LHCN-M2 (cell line): ENCODE results near the gene RNF40. TPM values are rescaled to one million over a fixed set of nuclear protein-coding genes. Genes with fewer than 3 reads are reported as not detected.
"Not testable (repeated sequence)": the region's sequence is repeated elsewhere in the genome, so short reads cannot be mapped to it uniquely, and the experiment has no call there.

Experiments
- DNase-seq: peaks from one replicate; pipeline ENCODE4 v3.0.0-alpha.2; 2012; ENCODE audit warnings: low read depth
- total RNA-seq: library from RNA; depleted of rRNA; stranded (reverse); fragments of >200 nt; gene quantifications from 2 replicates; pipeline ENCODE4 v1.2.3, GENCODE V29; 2014

Gene RNF40
- total RNA-seq, 1 experiment from 2014 or later, result 105 TPM

- no peak for DNase-seq
Measured at GRCh38 chr16:30782486-30783279, 20.6 kb downstream of the RNF40 start.

GRCh38 chr16:30783280-30784109 lies 21.4 kb downstream of the RNF40 start:
- no peak for DNase-seq

DNA sequence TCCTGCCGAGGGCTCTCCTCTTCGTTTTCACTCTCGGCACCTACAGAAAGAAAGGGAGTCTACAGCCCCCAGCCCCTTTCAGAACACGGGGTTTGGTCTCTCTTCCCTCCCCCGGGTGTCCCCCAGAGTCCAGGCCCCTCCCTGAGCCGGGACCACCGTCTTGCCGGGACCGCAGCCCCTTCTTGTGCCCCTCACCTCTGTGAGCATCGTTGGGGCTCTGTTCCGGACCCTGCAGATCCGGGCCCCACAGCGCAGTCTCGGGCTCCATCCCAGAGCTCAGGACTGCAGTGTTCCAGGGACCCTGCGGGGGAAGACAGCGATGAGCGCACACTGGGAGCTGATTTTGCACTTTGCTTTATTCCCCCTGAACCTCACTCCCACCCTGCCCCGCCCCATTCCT lies 22.1 kb downstream of the RNF40 start:
- DNase-seq, result no peak

DNA sequence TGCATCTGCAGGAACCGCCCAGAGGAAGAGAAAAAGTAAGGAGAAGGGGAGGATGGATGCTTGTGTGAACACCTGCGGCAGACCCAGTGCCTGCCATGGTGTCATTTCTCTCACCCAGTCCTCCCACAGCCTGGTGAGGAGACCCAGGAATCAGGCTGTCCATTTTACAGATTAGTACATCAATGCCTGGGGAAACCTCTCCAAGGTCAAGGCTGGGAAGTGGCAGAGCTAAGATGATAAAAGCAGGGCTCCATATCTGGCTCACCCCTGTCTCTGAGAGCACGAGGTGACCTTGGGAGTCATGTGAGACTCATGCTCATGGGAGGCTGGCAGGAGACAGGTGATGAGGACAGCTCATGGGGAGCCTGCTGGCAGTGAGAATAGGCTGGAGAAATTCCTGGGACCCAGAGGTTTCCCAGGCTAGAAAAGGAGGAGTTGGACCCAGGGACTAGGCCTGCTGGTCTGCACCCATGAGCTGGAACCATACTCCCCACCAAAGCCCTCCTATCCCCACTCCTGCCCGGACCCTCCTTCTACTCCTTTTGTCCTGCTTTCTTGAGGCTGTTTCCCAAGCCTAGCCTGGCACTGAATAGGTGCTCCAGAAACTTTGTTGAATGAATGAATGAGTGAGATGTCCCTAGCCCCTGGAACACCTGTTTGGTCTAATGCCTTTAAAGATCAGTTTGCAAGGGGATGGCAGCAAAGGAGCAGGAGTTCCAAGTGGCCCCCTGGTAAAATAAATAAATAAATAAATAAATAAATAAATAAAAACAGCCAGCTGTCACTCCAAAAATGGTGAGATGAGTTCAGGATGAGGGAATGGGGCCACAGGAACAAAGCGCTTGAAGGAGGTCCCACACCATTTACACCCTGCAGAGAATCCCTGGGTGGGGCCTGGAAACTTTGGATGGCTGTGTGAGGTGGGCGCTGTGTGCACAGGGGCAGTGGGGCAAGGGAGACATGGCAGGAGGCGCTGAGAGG lies 23.3 kb downstream of the RNF40 start:
- no peak for DNase-seq

DNA sequence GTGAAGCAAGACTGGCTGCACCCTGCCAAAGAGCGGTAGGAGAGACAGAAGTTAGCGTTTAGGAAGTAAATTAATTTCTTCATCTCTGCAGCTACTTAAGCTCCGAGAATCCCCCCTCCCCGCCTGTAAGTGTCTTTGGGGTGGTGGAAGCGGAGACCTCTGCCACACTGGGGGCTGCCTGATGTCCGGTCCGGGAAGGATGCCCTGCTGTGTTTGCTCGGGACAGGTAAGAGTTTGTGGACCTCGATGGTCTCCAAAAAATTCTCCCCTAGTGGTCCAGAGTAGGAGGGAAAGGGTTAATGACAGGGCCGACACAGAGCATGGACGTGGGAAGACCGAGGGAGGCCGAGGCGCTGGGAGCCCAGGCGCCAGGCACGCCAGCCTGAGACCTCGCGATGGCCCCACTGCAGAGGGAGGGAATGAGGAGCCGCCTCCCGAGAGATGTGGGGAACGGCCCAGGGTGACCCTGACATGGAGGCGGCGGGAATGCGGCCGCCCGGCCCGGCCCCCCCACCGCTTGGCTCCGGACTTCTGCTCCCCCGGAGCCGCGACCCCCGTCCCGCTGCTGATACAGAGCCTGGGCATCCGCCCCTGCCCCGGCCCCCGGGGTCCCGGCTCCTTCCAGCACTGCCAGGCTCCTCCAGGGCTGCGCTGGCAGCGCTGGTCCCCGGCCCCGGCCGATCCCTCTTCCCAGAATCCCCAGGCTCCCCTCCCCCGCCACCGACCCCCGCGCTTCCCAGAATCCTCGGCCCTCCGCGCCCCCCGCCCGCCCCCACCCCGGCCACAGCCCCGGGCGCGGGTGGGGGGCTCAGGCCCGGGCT lies 24.2 kb downstream of the RNF40 start:
- DNase-seq, result peak; percentile 68

- peak; percentile 70 for DNase-seq
Measured at GRCh38 chr16:30786936-30787612, 25.0 kb downstream of the RNF40 start, which contains the start of gene ZNF629. ZNF629 (minus strand) TSS chr16:30787205; CDS start chr16:30784482, 2,723 bp downstream.

GRCh38 chr16:30787613-30788378 lies 25.7 kb downstream of the RNF40 start:
- DNase-seq, result no peak

GRCh38 chr16:30793508-30794069 lies 31.5 kb downstream of the RNF40 start:
- DNase-seq, result no peak

- DNase-seq, result no peak
Measured at GRCh38 chr16:30794634-30795033, 32.5 kb downstream of the RNF40 start.

- DNase-seq, result no peak
Measured at GRCh38 chr16:30797670-30798309, 35.7 kb downstream of the RNF40 start.

DNA sequence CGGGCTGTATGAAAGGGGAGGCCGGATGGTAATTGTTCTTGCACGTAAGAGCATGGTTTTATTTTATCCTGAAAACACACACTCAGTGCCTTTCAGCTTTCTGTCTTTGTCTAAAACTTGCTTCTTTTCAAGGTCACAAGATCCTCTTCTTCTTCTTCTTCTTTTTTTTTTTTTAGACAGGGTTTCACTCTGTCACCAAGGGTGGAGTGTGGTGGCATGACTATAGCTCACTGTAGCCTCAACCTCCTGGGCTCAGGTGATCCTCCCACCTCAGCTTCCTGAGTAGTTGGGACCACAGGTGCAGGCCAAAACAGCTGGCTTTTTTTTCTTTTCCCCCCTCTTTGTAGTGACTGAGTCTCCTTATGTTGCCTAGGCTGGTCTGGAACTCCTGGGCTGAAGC lies 40.8 kb downstream of the RNF40 start:
- no peak for DNase-seq

GRCh38 chr16:30805056-30805369 lies 42.9 kb downstream of the RNF40 start:
- DNase-seq, result no peak

GRCh38 chr16:30805370-30806169 lies 43.4 kb downstream of the RNF40 start:
- peak; percentile 78 for DNase-seq

- no peak for DNase-seq
Measured at GRCh38 chr16:30808146-30808545, 46.0 kb downstream of the RNF40 start.

GRCh38 chr16:30808890-30809426 lies 46.8 kb downstream of the RNF40 start:
- DNase-seq, result not testable (repeated sequence)

- not testable (repeated sequence) for DNase-seq
Measured at GRCh38 chr16:30809675-30810074, 47.6 kb downstream of the RNF40 start.

GRCh38 chr16:30813821-30814189 lies 51.7 kb downstream of the RNF40 start:
- DNase-seq, result no peak
